ENCODE results near the gene PTRH1. TPM values are rescaled to one million over a fixed set of nuclear protein-coding genes. Genes with fewer than 3 reads are reported as not detected.

PTRH1 gene
- total and polyA plus RNA-seq, 5 donors from 2014 or later, result 9.3 to 36.5 (median 27.5) TPM

DNA sequence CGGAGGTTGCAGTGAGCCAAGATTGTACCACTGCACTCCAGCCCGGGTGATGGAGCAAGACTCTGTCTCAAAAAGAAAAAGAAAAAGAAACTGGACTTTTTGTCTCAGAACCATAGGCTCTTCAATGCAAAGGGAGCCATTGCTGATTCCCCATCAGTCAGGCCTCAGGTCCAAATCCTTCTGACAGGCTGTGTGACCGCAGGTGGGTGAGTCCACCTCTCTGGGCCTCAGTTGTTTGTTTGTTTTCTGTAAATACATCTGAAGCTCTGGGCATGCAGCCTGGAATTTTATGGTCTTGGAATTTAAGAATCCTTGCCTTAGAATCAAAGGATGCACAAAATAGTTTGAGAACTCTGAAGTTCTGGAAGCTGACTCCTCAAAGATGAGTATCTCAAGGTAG, 40.8 kb upstream of the PTRH1 start:
- no peaks in the 10 kb centered on the region for H3K9me3 Mint-ChIP-seq
- H3K4me1 Mint-ChIP-seq, result peaks cover 0 to 24% (median 7%) of the 10 kb centered on the region in 4 donors
- no peak overlapping the region for H3K27ac Mint-ChIP-seq
- H3K4me3 Mint-ChIP-seq, result no peak overlapping the region
- Histone ChIP-seq H3K27ac (ENCODE audit: insufficient read depth, low read length, poor library complexity, severe bottlenecking) (no peak overlapping the region), H3K27me3 (ENCODE audit: control insufficient read depth, insufficient read depth, low read length) (no peaks in the 10 kb centered on the region), H3K9me3 (ENCODE audit: control insufficient read depth in 2 of 2, low read length in 2 of 2) (no peaks in the 10 kb centered on the region), H3K4me3 (ENCODE audit: low read depth, low read length) (no peak overlapping the region), H3K36me3 (ENCODE audit: control insufficient read depth, insufficient read depth, low read length) (peaks cover 54% of the 10 kb centered on the region), H3K4me1 (ENCODE audit: control insufficient read depth, insufficient read depth, low read length, poor library complexity, severe bottlenecking) (peaks cover 2% of the 10 kb centered on the region)
- no peaks in the 10 kb centered on the region for H3K27me3 Mint-ChIP-seq
- no peak for DNase-seq
- H3K36me3 Mint-ChIP-seq, result peaks cover 11% of the 10 kb centered on the region
- ATAC-seq (ENCODE audit: low read depth in 2 of 2), result no peak

DNA sequence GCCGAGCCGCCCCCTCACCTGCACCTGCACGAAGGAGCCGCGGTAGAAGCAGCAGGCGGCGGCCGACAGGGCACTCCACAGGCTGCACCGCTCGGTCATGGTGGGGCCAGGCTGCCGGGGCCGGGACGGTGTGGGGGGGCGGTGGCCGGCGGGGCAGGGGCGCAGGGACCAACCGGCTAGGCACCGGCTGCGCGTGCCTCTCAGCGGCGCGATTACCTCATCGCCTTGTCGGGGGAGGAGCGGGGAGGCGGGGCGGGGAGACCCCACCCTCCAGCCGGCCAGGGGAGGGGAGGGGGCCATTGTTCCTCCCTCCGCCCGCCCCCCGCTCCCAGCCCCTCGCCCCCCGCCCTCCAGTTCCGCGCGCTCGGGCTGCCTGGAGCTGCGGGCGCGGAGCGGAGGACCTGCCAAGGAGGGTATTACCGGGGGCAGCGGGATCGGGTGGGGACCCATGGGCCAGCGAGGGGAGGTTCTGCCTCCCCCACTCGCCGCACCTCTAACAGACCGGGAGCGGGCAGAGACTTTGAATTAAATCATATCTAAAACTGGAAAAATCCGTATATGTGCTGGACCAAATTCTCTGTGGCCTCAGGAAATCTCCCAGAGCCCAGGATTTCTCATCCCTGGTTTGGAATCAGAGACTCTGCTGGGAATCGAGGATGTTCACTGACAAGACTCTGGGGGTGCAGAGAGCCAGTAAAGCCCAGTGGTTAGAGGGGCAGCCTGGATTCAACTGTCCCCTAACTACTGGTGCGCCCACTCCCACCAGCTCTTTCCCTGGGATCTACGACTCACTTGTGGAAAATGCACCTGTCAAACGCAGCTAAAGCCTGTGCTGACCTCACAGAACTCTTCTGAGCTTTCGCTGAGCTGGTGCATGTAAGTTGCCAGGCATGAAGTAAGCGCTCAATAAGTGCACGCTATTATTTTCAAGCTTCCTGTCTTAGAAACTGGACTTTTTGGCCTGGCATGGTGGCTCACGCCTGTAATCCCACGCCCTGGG, 39.9 kb upstream of the PTRH1 start:
- Histone ChIP-seq H3K27me3 (ENCODE audit: control insufficient read depth, insufficient read depth, low read length) (no peaks in the 10 kb centered on the region), H3K4me1 (ENCODE audit: control insufficient read depth, insufficient read depth, low read length, poor library complexity, severe bottlenecking) (peaks cover 2% of the 10 kb centered on the region), H3K36me3 (ENCODE audit: control insufficient read depth, insufficient read depth, low read length) (peaks cover 54% of the 10 kb centered on the region), H3K9me3 (ENCODE audit: control insufficient read depth in 2 of 2, low read length in 2 of 2) (no peaks in the 10 kb centered on the region), H3K4me3 (ENCODE audit: low read depth, low read length) (no peak overlapping the region), H3K27ac (ENCODE audit: insufficient read depth, low read length, poor library complexity, severe bottlenecking) (no peak overlapping the region)
- DNase-seq (no peak), ATAC-seq (ENCODE audit: low read depth in 2 of 2) (no peak)
- no peak overlapping the region for H3K4me3 Mint-ChIP-seq
- no peak overlapping the region for H3K27ac Mint-ChIP-seq
- H3K36me3 Mint-ChIP-seq, result peaks cover 17% of the 10 kb centered on the region
- H3K4me1 Mint-ChIP-seq, result peaks cover 5 to 24% (median 9%) of the 10 kb centered on the region in 4 donors
- no peaks in the 10 kb centered on the region for H3K27me3 Mint-ChIP-seq
- no peaks in the 10 kb centered on the region for H3K9me3 Mint-ChIP-seq

DNA sequence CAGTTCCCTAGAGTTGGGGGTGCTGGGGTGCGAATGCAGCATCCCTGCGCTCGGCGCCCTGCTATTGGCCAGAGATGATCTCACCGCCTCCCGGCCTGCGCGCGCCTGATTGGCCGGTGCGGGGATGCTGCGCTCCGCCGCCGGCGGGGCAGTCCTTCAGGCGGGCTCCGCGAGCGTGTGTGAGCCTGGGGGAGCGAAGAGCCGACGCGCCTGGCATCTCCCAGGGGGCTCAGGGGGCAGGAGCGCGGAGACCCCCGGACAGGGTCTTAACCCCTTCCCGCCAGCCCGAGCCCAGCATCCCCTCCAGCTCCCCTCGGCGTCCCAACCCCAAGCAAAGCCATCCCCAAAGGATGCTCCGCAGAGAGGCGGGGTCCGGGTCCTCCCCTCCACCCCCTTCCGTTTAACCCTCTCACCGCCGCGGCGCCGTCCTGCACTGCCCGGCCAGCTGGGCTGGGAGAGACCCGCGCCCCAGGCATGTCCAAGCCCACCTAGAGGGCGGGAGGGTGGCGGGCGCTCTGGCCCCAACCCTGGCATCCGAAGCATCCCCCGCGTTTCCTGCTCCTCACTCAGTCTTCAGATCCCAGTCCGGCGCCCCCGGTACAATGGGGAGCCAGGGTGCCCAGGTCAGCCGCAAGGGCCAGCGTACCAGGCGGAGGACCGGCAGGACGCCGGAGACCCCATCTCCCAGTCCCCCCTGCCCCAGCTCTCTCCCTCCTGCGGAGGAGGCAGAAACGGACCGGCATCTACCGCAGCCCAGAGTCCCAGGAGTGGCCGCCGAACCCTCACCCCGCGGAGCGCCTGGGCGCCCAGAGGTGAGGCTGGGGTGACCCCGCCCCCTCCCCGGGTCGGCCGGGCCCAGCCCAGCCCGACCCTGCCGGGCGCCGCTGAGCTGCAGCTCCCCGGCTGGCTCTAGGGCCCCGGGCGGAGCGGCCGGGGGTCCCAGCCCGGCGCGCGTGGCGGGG, 38.9 kb upstream of the PTRH1 start:
- Histone ChIP-seq H3K4me3 (ENCODE audit: low read depth, low read length) (no peak overlapping the region), H3K27me3 (ENCODE audit: control insufficient read depth, insufficient read depth, low read length) (no peaks in the 10 kb centered on the region), H3K4me1 (ENCODE audit: control insufficient read depth, insufficient read depth, low read length, poor library complexity, severe bottlenecking) (no peaks in the 10 kb centered on the region), H3K9me3 (ENCODE audit: control insufficient read depth in 2 of 2, low read length in 2 of 2) (no peaks in the 10 kb centered on the region), H3K36me3 (ENCODE audit: control insufficient read depth, insufficient read depth, low read length) (peaks cover 58% of the 10 kb centered on the region), H3K27ac (ENCODE audit: insufficient read depth, low read length, poor library complexity, severe bottlenecking) (no peak overlapping the region)
- no peak for DNase-seq
- Mint-ChIP-seq H3K9me3 (no peaks in the 10 kb centered on the region), H3K4me3 (no peak overlapping the region), H3K36me3 (peaks cover 21% of the 10 kb centered on the region), H3K4me1 (peaks cover 5 to 24% (median 9%) of the 10 kb centered on the region in 4 donors), H3K27me3 (no peaks in the 10 kb centered on the region), H3K27ac (no peak overlapping the region)
- ATAC-seq (ENCODE audit: low read depth in 2 of 2), result no peak

DNA sequence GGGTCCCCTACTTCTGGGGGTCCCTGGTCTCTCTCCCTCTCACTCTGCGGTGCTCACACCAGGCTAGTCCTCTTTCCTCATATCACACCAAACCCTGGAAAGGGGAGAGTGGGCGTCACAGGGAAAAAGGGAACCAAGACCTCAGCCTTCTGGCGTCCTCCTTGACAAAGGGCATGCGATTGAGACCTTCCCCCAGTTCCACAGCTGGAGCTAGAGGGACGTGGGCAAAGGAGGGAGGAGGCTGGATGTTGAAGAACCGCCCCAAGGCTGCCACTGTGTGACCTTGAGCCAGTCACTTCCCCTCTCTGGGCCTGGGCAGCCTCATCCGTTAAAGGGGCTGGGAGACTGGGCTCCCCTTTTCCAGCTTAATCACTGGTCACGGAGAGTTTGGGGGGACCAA, 38.2 kb upstream of the PTRH1 start:
- no peak for DNase-seq
- no peaks in the 10 kb centered on the region for H3K9me3 ChIP-seq (ENCODE audit: control insufficient read depth in 2 of 2, low read length in 2 of 2)
- H3K9me3 Mint-ChIP-seq, result no peaks in the 10 kb centered on the region
- no peak overlapping the region for H3K4me3 Mint-ChIP-seq
- no peaks in the 10 kb centered on the region for H3K27me3 Mint-ChIP-seq
- no peaks in the 10 kb centered on the region for H3K27me3 ChIP-seq (ENCODE audit: control insufficient read depth, insufficient read depth, low read length)
- peaks cover 65% of the 10 kb centered on the region for H3K36me3 ChIP-seq (ENCODE audit: control insufficient read depth, insufficient read depth, low read length)
- no peak overlapping the region for H3K4me3 ChIP-seq (ENCODE audit: low read depth, low read length)
- peaks cover 5 to 20% (median 9%) of the 10 kb centered on the region in 4 donors for H3K4me1 Mint-ChIP-seq
- H3K36me3 Mint-ChIP-seq, result peaks cover 19% of the 10 kb centered on the region
- no peak overlapping the region for H3K27ac ChIP-seq (ENCODE audit: insufficient read depth, low read length, poor library complexity, severe bottlenecking)
- H3K27ac Mint-ChIP-seq, result no peak overlapping the region
- H3K4me1 ChIP-seq (ENCODE audit: control insufficient read depth, insufficient read depth, low read length, poor library complexity, severe bottlenecking), result no peaks in the 10 kb centered on the region
- ATAC-seq (ENCODE audit: low read depth in 2 of 2), result no peak

DNA sequence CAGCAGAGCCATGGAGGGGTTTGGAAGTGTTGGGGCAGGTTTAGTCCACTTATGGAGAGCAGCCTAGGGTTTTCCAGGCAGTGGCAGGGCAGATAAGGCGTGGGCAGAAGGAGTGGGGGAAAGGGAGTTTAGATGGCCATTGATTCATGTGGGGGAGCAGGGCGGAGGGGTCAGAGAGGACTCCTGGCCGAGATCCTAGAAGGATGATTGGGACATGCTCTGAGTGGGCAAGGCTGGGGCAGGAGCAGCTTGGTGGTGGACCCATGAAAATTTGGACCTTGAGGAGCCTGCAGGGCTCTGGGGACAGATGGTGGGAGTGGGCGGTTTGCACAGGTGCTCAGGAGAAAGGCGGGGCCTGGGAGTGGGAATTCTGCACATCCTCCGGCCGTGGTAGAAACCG, 37.7 kb upstream of the PTRH1 start:
- Histone ChIP-seq H3K4me1 (ENCODE audit: control insufficient read depth, insufficient read depth, low read length, poor library complexity, severe bottlenecking) (no peaks in the 10 kb centered on the region), H3K27me3 (ENCODE audit: control insufficient read depth, insufficient read depth, low read length) (no peaks in the 10 kb centered on the region), H3K4me3 (ENCODE audit: low read depth, low read length) (no peak overlapping the region), H3K9me3 (ENCODE audit: control insufficient read depth in 2 of 2, low read length in 2 of 2) (no peaks in the 10 kb centered on the region), H3K36me3 (ENCODE audit: control insufficient read depth, insufficient read depth, low read length) (peaks cover 66% of the 10 kb centered on the region), H3K27ac (ENCODE audit: insufficient read depth, low read length, poor library complexity, severe bottlenecking) (peak overlapping the region; percentile 33)
- no peak overlapping the region for H3K4me3 Mint-ChIP-seq
- H3K9me3 Mint-ChIP-seq, result no peaks in the 10 kb centered on the region
- H3K27me3 Mint-ChIP-seq, result no peaks in the 10 kb centered on the region
- peaks cover 16% of the 10 kb centered on the region for H3K36me3 Mint-ChIP-seq
- peaks cover 5 to 19% (median 8%) of the 10 kb centered on the region in 4 donors for H3K4me1 Mint-ChIP-seq
- DNase-seq (no peak), ATAC-seq (ENCODE audit: low read depth in 2 of 2) (no peak)
- peak overlapping the region; percentile 59 to 65 (median 60) for H3K27ac Mint-ChIP-seq

DNA sequence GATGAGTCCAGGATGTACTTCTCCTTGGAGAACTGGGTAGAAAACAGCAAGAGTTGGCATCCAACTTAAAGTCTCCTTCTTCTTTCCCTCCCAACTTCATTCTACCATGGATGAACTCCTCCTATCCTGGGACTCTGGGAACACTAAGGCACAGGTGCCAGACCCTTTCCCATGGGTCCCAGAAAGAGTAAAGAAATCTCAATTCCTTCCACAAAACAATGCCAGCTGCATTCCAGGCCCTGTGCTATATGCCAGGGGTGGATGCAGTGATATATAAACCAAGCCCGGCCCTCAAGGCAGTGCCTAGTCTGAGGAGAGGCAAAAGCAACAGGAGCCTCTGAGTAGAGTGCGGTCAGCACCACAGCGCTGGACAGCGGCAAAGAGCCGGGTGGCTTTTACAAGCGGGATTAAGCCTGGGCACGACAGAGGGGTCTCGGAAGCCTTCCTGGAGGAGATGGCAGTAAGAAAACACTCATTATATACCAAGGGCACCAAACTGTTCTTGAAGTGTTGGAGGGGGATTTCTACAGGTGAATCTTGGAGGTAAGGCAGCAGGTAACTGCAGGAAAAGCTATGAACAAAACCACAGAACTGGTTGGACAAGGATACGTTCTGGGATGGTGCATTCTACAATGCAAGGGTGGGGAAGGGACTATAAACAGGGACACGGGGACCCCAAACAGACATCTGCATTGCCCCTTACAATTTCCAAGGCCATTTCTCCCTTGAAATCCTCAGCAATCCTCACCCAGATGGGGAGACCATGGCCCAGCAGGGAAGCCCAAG, 36.0 kb upstream of the PTRH1 start:
- H3K4me3 Mint-ChIP-seq, result no peak overlapping the region
- no peaks in the 10 kb centered on the region for H3K9me3 ChIP-seq (ENCODE audit: control insufficient read depth in 2 of 2, low read length in 2 of 2)
- ATAC-seq (ENCODE audit: low read depth in 2 of 2) (no peak), DNase-seq (no peak)
- H3K27me3 Mint-ChIP-seq, result no peaks in the 10 kb centered on the region
- H3K36me3 Mint-ChIP-seq, result peaks cover 16% of the 10 kb centered on the region
- H3K27ac Mint-ChIP-seq, result no peak overlapping the region
- H3K4me1 Mint-ChIP-seq, result peaks cover 5 to 23% (median 9%) of the 10 kb centered on the region in 4 donors
- no peaks in the 10 kb centered on the region for H3K9me3 Mint-ChIP-seq
- H3K27ac ChIP-seq (ENCODE audit: insufficient read depth, low read length, poor library complexity, severe bottlenecking), result no peak overlapping the region
- H3K4me3 ChIP-seq (ENCODE audit: low read depth, low read length), result no peak overlapping the region
- H3K36me3 ChIP-seq (ENCODE audit: control insufficient read depth, insufficient read depth, low read length), result peaks cover 77% of the 10 kb centered on the region
- no peaks in the 10 kb centered on the region for H3K4me1 ChIP-seq (ENCODE audit: control insufficient read depth, insufficient read depth, low read length, poor library complexity, severe bottlenecking)
- H3K27me3 ChIP-seq (ENCODE audit: control insufficient read depth, insufficient read depth, low read length), result no peaks in the 10 kb centered on the region
